Measurements from ENCODE around the gene MRPL50.

The MRPL50 gene

GRCh38 chr9:101356619-101357018, 41.8 kb downstream of the MRPL50 start:
- no peak overlapping the region for H3K9ac ChIP-seq (ENCODE audit: low read length)
- no peaks in the 10 kb centered on the region for H3K36me3 ChIP-seq (ENCODE audit: control insufficient read depth, insufficient read depth, low read length)
- H3K9me3 ChIP-seq (ENCODE audit: control insufficient read depth, insufficient read depth, low read depth, low read length) = 0 out of 2 replicates have a peak, but pooled peaks cover 2% of the 10 kb centered on the region
- no peak overlapping the region for H3K4me3 ChIP-seq (ENCODE audit: low read depth, low read length)
- no peak overlapping the region for H3K27ac ChIP-seq (ENCODE audit: low read depth, low read length)
- no peaks in the 10 kb centered on the region for H3K27me3 ChIP-seq (ENCODE audit: control insufficient read depth, insufficient read depth, low read length)
- no peaks in the 10 kb centered on the region for H3K4me1 ChIP-seq (ENCODE audit: control insufficient read depth, insufficient read depth, low read length)

- no peak overlapping the region for H3K4me3 ChIP-seq (ENCODE audit: low read depth, low read length)
- H3K27ac ChIP-seq (ENCODE audit: low read depth, low read length) = no peak overlapping the region
- 0 out of 2 replicates have a peak, but pooled peaks cover 2% of the 10 kb centered on the region for H3K9me3 ChIP-seq (ENCODE audit: control insufficient read depth, insufficient read depth, low read depth, low read length)
- H3K9ac ChIP-seq (ENCODE audit: low read length) = no peak overlapping the region
- H3K27me3 ChIP-seq (ENCODE audit: control insufficient read depth, insufficient read depth, low read length) = no peaks in the 10 kb centered on the region
- H3K36me3 ChIP-seq (ENCODE audit: control insufficient read depth, insufficient read depth, low read length) = no peaks in the 10 kb centered on the region
- no peaks in the 10 kb centered on the region for H3K4me1 ChIP-seq (ENCODE audit: control insufficient read depth, insufficient read depth, low read length)
Measured at GRCh38 chr9:101354765-101355708, 43.4 kb downstream of the MRPL50 start.

- Histone ChIP-seq H3K4me1 (ENCODE audit: control insufficient read depth, insufficient read depth, low read length) (no peaks in the 10 kb centered on the region), H3K9ac (ENCODE audit: low read length) (no peak overlapping the region), H3K27me3 (ENCODE audit: control insufficient read depth, insufficient read depth, low read length) (no peaks in the 10 kb centered on the region), H3K4me3 (ENCODE audit: low read depth, low read length) (no peak overlapping the region), H3K27ac (ENCODE audit: low read depth, low read length) (no peak overlapping the region), H3K9me3 (ENCODE audit: control insufficient read depth, insufficient read depth, low read depth, low read length) (0 out of 2 replicates have a peak, but pooled peaks cover 2% of the 10 kb centered on the region), H3K36me3 (ENCODE audit: control insufficient read depth, insufficient read depth, low read length) (no peaks in the 10 kb centered on the region)
Measured at GRCh38 chr9:101354143-101354764, 44.2 kb downstream of the MRPL50 start.

GRCh38 chr9:101353683-101354082, 44.7 kb downstream of the MRPL50 start:
- H3K27me3 ChIP-seq (ENCODE audit: control insufficient read depth, insufficient read depth, low read length) = no peaks in the 10 kb centered on the region
- H3K4me1 ChIP-seq (ENCODE audit: control insufficient read depth, insufficient read depth, low read length) = no peaks in the 10 kb centered on the region
- no peak overlapping the region for H3K9ac ChIP-seq (ENCODE audit: low read length)
- 0 out of 2 replicates have a peak, but pooled peaks cover 2% of the 10 kb centered on the region for H3K9me3 ChIP-seq (ENCODE audit: control insufficient read depth, insufficient read depth, low read depth, low read length)
- H3K27ac ChIP-seq (ENCODE audit: low read depth, low read length) = no peak overlapping the region
- no peak overlapping the region for H3K4me3 ChIP-seq (ENCODE audit: low read depth, low read length)
- H3K36me3 ChIP-seq (ENCODE audit: control insufficient read depth, insufficient read depth, low read length) = no peaks in the 10 kb centered on the region

GRCh38 chr9:101352892-101353463, 45.4 kb downstream of the MRPL50 start:
- Histone ChIP-seq H3K27ac (ENCODE audit: low read depth, low read length) (no peak overlapping the region), H3K27me3 (ENCODE audit: control insufficient read depth, insufficient read depth, low read length) (no peaks in the 10 kb centered on the region), H3K36me3 (ENCODE audit: control insufficient read depth, insufficient read depth, low read length) (no peaks in the 10 kb centered on the region), H3K4me1 (ENCODE audit: control insufficient read depth, insufficient read depth, low read length) (no peaks in the 10 kb centered on the region), H3K9me3 (ENCODE audit: control insufficient read depth, insufficient read depth, low read depth, low read length) (0 out of 2 replicates have a peak, but pooled peaks cover 2% of the 10 kb centered on the region), H3K9ac (ENCODE audit: low read length) (no peak overlapping the region), H3K4me3 (ENCODE audit: low read depth, low read length) (no peak overlapping the region)

GRCh38 chr9:101350285-101350684, 48.1 kb downstream of the MRPL50 start:
- no peak overlapping the region for H3K9ac ChIP-seq (ENCODE audit: low read length)
- no peaks in the 10 kb centered on the region for H3K36me3 ChIP-seq (ENCODE audit: control insufficient read depth, insufficient read depth, low read length)
- no peak overlapping the region for H3K27ac ChIP-seq (ENCODE audit: low read depth, low read length)
- H3K27me3 ChIP-seq (ENCODE audit: control insufficient read depth, insufficient read depth, low read length) = no peaks in the 10 kb centered on the region
- no peaks in the 10 kb centered on the region for H3K4me1 ChIP-seq (ENCODE audit: control insufficient read depth, insufficient read depth, low read length)
- no peak overlapping the region for H3K4me3 ChIP-seq (ENCODE audit: low read depth, low read length)
- H3K9me3 ChIP-seq (ENCODE audit: control insufficient read depth, insufficient read depth, low read depth, low read length) = no peaks in the 10 kb centered on the region

- H3K4me1 ChIP-seq (ENCODE audit: control insufficient read depth, insufficient read depth, low read length) = no peaks in the 10 kb centered on the region
- H3K27me3 ChIP-seq (ENCODE audit: control insufficient read depth, insufficient read depth, low read length) = no peaks in the 10 kb centered on the region
- no peaks in the 10 kb centered on the region for H3K9me3 ChIP-seq (ENCODE audit: control insufficient read depth, insufficient read depth, low read depth, low read length)
- H3K27ac ChIP-seq (ENCODE audit: low read depth, low read length) = no peak overlapping the region
- no peaks in the 10 kb centered on the region for H3K36me3 ChIP-seq (ENCODE audit: control insufficient read depth, insufficient read depth, low read length)
- no peak overlapping the region for H3K4me3 ChIP-seq (ENCODE audit: low read depth, low read length)
- H3K9ac ChIP-seq (ENCODE audit: low read length) = no peak overlapping the region
Measured at GRCh38 chr9:101342595-101342994, 55.8 kb downstream of the MRPL50 start.

GRCh38 chr9:101341958-101342357, 56.5 kb downstream of the MRPL50 start:
- Histone ChIP-seq H3K4me1 (ENCODE audit: control insufficient read depth, insufficient read depth, low read length) (no peaks in the 10 kb centered on the region), H3K9ac (ENCODE audit: low read length) (no peak overlapping the region), H3K4me3 (ENCODE audit: low read depth, low read length) (no peak overlapping the region), H3K36me3 (ENCODE audit: control insufficient read depth, insufficient read depth, low read length) (no peaks in the 10 kb centered on the region), H3K27me3 (ENCODE audit: control insufficient read depth, insufficient read depth, low read length) (no peaks in the 10 kb centered on the region), H3K27ac (ENCODE audit: low read depth, low read length) (no peak overlapping the region), H3K9me3 (ENCODE audit: control insufficient read depth, insufficient read depth, low read depth, low read length) (no peaks in the 10 kb centered on the region)

All from HUES6 (cell line).